Cardiac septum (tissue), 1 donor: ENCODE measurements around the gene HPCAL1. TPM values are rescaled to one million over a fixed set of nuclear protein-coding genes. Genes with fewer than 3 reads are reported as not detected.
A peak's percentile ranks its signal among the peaks of the same experiment; 100 is the strongest.
"Not testable (repeated sequence)": the region's sequence is repeated elsewhere in the genome, so short reads cannot be mapped to it uniquely, and the experiment has no call there.

ENCODE experiments used
- DNase-seq: peaks from one replicate; pipeline ENCODE4 v3.0.0-alpha.2; 2020; ENCODE audit warnings: low spot score
- intact Hi-C: fragments of 100-400 bp; cut with DNase I; formaldehyde crosslinking; loops from one replicate; pipeline ENCODE4 v1.14.0; 2022
- total RNA-seq: library from RNA; stranded (reverse); fragmentation: NEBNext Ultra II Directional; extraction: Animal tissue kit (Norgen Biotek cat#: 25700); gene quantifications from one replicate; pipeline ENCODE4 v1.2.1, GENCODE V29; 2021
- donor health status: DM: no; HTN: no; CAD: no.

HPCAL1 gene
- total RNA-seq, 1 donor from 2014 or later, result 21.6 TPM

DNA sequence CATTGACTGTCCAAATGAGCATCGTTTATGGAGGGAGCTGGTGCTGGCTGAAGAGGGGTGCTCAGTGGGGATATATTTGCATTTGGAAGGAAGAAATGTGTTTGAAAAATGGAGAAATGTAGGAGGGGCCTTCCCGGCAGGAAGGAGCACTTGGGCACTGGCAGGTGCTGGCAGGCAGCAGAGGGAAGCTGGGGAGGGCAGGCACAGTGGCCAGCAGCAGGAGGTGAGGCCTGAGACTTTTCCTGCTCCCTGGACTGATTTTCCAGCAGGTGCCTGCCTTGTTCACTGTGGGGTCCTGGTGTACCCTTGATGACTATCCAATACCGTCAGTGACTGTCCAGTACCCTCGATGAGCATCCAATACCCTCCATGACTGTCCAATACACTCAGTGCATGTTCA is 20.8 kb upstream of the HPCAL1 start:
- intact Hi-C loops, result loop anchor here (5.0 kb wide), 1 partner anchor 125 kb away; no protein-coding TSS in a partner anchor
- peak; percentile 20 for DNase-seq

DNA sequence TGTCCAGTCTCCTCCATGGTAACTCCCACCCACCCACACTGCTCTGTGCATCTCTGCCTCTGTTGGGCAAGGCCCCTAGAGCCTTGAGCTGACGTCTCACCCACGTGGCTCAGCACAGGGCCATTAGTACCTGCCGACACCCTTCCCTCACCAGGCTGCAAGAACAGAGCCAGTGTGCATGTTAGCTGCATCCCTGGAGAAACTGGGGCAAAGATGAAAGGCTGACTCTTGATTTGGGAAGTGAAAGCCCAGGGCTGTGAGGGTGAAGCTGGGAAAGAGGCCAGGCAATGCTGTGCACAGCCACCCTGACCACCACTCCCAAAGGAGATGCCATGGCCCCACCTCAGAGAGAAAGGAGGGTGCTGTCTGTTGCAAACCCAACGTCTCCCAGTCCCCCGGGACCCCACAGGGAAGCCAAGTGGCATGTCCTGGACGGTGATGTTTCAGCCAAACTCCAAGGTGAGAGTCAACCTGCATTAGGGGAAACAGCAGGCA is 20.0 kb upstream of the HPCAL1 start:
- no peak for DNase-seq
- intact Hi-C loops, result loop anchor here (5.0 kb wide), 1 partner anchor 125 kb away; no protein-coding TSS in a partner anchor

DNA sequence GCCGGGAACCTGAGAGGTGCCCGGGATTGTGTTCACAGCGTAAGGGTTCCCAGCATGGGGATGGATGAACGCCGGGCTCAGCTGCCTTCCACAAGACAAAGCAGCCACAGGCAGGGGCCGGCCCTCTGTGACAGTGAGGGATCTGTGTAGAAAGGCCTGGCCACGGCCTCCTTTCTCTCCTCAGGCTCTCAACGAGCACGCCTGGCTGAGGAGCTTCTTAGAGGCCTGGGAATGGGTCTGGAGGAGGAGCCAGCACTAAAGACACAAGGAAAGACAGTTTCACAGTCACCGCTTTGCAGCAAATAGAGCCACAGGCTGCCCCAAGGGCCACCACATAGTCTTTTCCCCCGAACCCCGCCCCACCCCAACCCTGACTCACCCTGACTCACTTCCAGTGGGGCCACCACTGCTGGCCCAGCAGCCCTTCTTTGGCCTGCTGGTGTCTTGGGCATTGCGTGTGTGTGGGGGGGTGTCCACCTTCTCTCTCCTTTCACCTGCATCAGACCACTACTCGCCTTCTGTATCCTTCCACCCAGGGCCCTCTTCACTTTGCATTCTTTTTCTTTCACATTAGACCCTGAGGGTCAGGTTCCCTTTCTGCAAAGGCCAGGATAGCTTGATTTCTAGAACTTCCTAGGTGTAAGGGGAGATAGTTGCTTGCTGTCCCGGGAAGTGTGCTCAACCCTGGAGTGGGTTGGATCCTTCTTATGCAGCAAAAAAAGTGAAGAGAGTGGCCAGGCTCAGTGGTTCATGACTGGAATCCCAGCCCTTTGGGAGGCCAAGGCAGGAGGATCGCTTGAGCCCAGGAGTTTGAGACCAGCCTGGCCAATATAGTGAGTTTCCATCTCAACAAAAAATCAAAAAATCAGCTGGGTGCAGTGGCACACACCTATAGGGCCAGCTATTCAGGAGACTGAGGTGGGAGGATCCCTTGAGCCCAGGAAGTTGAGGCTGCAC is 19.3 kb upstream of the HPCAL1 start:
- intact Hi-C loops, result loop anchor here (5.0 kb wide), 1 partner anchor 124 kb away; no protein-coding TSS in a partner anchor
- DNase-seq, result peak; percentile 67

DNA sequence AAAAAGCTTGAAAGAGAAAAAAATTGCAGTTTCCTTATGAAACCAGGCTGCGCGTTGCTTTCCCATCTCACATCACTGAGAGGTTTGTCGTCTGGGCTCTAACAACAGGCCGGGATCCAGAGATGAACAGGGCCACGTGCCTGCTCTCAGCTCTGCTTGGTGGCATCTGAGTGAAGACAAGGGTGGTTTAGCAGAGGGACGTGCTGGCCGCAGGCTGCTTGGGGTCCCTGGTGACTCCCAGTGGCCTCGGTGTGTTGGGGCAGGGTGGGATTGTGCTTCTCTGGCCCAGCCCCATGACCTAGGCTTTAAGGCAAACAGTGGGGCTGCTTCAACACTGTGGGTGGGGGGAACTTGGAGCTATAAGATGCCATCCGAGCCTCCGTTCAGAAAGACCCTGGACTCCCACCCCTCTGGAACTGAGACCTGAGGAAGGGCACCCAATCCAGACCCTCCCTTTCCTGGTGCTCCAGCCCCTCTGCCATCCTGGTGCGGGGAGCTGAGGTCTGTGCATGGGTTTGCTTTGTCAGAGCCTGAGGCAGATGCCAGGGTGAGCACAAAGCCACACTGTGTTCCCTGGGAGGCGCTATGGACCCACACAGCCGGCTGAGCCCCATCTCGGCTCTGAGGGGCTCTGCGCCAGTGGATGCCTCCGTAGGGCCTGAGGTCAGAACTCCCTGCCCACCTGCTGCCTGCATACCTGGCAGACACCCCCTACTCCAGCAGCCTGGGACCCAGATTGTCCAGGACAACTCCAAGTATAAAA is 18.4 kb upstream of the HPCAL1 start:
- peak; percentile 41 for DNase-seq
- intact Hi-C loops, result loop anchor here (5.0 kb wide), 1 partner anchor 123 kb away; no protein-coding TSS in a partner anchor

DNA sequence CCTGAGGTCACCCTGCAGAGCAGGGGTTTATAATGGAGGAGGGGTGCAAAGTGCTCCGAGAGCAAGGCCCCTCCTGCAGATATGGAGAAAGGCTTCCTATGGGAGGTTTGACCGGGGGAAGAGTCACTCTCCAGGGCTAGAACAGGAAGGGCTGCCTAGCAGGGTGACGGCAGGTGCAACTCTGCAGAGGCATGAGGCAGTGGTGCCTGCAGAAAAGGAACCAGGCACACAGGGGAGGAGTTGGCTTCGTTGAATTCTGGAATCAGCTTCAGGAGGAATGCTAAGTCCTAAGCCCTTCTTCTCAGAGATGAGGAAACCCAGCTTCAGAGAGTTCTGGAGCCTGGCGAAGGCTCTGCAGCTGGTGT is 17.5 kb upstream of the HPCAL1 start:
- DNase-seq, result no peak
- intact Hi-C loops, result no loop called here

DNA sequence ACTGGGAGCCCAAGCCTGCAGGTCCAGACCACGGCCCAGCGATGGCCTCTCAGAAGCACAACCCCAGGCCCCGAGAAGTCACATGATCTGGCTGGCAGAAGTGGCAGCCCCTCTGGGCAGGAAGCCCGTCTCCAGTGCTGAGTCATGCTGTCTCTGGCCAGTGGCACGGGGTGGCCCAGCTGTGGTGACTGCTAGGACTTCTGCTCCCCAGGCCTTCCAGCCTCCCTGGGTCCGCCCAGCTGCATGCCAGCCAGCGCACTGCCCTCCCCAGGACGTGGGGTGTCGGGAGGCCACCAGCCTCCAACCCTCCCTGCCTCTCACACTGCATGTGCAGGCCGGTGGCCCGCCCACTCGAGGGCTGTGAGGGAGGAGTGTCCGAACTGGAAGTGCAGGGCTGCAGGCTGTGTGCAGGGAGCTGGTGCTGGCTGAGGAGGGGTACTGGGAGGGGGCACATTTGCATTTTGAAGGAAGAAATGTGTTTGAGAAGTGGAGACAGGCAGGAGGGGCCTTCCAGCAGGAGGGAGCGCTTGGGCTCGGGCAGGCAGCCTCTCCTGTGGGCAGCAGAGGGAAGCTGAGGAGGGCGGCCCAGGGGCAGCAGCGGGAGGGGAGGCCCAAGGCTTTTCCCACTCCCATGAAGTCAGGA is 17.0 kb upstream of the HPCAL1 start:
- intact Hi-C loops, result no loop called here
- peak; percentile 90 for DNase-seq

DNA sequence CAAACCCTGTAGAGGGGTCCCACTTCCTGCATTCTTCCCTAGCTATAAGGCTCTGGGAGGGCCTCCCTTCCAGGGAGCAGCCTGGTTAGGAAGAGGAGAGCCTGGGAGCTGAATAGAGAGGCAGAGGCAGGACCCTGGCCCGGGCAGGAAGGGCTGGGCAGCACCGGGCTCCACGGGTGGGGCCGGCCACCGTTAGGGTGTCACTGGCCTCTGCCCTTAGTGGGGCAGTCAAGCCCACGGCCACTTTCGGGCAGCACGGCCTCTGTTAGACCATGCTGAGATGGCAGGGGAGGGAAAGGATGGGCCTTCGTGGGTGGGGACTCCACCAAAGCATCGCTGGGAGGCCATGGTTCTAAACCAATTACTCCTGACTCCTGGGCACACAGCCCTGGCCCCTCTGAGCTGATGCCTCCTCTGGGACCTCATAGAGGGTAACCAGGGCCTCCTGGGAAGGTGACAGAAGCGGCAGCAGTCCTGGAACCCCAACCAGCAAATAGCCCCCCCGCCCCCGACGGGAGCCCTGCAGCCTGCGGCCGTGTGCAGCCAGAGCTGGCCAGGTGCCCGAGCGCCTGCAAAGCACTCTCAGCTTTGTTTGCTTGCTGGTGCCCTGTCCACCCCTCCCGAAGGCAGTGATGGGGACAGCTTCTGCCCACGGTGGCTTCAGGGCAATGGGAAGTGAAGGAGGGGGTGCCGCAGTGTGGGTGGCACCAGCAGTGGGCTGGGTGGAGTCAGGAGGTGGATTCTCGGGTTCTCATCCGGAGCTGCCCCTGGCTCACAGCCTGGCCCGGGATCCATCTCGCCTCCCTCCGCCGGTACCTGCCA is 16.3 kb upstream of the HPCAL1 start:
- intact Hi-C loops, result no loop called here
- peak; percentile 76 for DNase-seq

DNA sequence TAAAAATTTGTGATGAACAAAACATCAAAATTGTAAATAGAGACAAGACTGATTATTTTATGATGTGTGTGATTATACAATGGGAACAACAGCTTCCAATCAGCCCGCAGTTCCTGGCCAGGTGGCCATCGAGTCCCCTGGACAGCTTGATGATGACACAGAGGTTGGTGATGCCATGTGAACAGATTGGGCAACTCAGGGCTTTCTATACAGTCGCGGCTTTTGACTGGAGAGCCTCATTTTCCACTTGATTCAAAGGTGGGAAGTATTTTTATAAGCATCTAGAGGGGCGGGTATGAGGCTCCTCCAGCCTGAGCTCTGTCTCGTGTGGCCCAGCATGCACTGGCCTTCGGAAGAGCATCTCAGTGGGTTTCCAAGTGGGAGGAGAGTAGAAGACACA is 14.9 kb upstream of the HPCAL1 start:
- intact Hi-C loops, result no loop called here
- DNase-seq, result peak; percentile 20

DNA sequence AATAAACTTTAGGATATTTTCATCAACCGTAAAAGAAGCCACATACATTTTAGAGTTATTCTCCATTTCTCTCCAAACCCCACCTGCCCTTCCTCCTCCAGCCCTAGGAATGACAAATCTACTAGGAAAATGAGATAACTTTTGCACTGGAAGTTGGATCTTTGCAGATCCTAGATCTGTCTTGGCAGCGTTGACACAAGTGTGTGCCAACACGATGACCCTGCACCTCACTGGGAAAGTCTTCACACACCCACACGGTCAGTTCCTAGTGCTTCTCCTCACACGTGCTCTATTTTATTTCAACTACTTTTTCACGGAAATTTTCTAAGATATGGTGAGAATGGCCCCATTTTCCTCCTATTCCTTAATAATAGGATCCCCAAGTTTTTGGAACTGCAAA is 14.1 kb upstream of the HPCAL1 start:
- intact Hi-C loops, result no loop called here
- no peak for DNase-seq

DNA sequence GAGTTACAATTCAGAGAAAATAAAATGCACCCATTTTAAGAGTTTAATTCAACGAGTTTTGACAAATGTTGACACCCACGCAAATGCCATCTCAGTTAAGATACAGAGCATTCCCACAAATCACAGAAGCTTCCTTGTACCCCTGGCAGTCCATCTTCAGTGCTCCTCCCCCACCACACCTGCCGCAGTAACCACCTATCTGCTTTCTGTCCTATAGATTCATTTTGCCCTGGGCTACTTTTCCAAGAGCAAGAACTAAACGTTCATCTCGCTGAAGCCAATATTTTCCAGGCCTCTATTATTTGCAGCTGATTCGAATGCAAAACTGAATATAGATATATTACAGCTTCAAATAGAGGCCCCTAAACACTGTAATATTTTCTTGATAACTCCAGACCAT is 13.4 kb upstream of the HPCAL1 start:
- DNase-seq, result no peak
- intact Hi-C loops, result no loop called here

DNA sequence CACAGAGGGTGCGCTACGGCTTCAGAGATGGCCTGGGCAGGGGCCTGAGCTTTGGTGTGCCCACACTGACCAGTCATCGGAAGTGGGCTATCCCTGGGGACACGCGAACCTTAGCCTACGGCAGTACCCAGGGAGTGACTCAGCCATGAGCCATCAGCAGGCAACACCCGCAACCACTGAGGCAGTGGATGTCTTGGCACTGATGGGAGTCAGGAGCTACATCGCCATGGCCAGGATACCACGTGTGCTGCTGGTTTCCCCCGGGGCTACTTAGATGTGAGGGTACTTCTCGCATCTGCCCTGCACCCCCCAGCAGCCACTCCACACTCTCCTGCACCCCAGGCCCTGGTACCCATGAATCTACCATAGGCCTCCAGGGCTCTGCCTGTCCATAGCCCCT is 12.8 kb upstream of the HPCAL1 start:
- DNase-seq, result peak; percentile 47
- intact Hi-C loops, result no loop called here

DNA sequence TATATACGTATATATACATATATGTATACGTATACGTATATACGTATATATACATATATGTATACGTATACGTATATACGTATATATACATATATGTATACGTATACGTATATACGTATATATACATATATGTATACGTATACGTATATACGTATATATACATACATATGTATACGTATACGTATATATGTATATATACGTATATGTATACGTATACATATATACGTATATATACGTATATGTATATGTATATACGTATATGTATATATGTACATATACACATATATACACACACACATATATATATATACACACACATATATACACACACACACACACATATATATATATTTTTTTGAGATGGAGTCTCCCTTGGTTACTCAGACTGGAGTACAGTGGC is 11.3 kb upstream of the HPCAL1 start:
- intact Hi-C loops, result not testable (repeated sequence)

DNA sequence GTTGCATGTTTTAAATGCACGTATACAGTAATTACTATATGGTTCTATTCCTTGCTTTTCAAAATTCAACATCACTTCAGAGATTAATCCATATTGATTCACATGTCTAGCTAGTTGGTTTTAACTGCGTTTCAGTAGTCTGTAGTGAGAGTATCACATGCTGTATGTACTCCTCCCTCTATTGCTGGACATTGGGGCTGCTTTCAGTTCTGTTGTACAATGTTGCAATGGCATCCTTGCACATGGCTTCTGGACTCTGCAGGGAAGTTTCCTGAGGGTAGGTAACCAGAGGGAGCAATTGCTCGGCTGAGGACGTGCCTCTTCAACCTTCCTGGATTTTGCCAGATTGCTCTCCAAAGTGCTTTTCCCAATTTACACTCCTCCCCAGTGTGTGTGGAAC is 10.7 kb upstream of the HPCAL1 start:
- intact Hi-C loops, result no loop called here

More for the DNA sequence above, 11.3 kb upstream of the HPCAL1 start:
- DNase-seq, result not testable (repeated sequence)

DNA sequence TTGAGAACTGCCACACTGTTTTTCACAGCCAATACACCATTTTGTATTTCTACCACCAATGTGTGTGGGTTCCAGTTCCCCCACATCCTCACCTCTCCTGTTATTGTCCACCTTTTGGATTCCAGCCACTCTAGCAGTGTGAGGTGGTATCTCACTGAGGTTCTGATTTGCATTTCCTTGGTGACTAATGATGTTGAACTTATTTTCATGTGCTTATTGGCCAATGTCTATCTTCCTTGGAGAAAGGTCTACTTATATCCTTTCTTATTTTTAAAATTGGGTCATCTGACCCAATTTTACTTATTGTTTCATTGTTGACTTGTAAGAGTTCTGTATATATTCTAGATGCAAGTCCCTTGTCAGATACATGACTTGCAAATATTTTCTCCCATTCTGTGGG is 9.1 kb upstream of the HPCAL1 start:
- DNase-seq, result no peak
- intact Hi-C loops, result no loop called here

More for the DNA sequence above, 10.7 kb upstream of the HPCAL1 start:
- no peak for DNase-seq

DNA sequence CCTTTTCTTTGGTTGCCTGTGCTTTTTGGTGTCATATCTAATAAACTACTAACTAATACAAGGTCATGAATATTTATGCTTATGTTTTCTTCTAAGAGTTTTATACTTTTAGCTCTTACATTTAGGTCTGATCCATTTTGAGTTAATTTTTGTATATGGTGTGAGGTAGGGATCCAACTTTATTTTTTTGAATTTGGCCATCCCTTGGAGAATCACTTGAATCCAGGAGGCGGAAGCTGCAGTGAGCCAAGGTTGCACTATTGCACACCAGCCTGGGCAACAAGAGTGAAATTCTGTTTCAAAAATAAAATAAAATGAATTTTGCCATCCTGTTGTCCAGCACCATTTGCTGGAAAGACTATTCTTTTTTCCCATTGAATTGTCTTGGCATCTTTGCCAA is 8.6 kb upstream of the HPCAL1 start:
- intact Hi-C loops, result no loop called here
- no peak for DNase-seq

DNA sequence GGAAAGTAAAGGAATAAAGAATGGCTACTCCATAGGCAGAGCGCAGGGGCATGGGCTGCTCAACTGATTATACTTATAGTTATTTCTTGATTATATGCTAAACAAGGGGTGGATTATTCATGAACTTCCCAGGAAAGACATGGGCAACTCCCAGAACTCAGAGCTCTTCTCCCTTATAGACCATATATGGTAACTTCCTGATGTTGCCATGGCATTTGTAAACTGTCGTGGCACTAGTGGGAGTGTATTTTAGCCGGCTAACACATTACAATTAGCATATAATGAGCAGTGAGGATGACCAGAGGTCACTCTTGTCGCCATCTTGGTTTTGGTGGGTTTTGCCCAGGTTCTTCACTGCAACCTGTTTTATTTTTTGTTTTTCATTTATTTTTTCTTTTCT is 7.1 kb upstream of the HPCAL1 start:
- intact Hi-C loops, DNase-seq: not testable (repeated sequence)

DNA sequence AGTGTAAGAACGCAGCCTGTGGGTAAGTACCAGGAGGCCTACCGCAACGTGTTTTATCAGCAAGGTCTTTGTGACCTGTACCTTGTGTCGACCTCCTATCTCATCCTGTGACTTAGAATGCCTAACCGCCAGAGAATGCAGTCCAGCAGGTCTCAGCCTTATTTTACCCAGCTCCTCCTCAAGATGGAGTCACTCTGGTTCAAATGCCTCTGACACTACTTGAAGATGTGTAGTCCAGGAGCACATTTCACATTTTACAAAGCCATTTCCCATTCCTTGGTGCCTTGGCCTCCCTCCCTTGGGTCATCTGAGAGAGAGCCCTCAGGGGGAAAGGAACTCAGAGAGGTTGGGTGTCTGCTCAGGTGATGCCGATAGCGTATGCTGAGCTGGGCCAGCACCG is 6.6 kb upstream of the HPCAL1 start:
- intact Hi-C loops, result no loop called here
- DNase-seq, result no peak

DNA sequence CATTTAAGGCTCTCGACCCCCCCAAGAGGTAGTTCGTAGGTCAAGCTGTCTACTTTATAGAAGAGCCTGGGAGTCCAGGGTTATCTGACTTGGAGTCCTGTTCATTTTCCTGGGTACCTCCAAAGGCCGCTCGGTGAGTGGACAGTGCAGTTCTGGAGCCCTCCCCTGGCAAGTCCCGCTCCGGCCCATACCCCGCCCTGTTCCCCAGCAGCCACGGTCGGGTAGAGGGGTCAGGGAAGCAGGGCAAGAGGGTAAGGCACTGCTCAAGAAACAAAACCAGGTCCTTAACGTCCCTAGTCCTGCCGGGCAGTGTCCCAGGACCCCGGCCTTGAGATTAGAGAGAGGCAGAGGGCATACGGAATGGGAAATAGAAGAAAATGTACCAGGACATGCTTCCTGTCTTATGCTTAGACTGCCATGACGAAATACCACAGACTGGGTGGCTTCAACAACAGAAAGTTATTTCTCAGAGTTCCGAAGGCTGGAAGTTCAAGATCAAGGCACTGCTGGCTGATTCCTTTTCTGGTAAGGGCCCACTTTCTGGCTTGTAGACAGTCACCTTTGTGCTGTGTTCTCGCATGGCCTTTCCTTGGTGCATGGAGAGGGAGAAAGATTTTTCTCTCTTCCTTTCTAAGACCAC is 5.4 kb upstream of the HPCAL1 start:
- intact Hi-C loops, result no loop called here
- no peak for DNase-seq
